AG04449 (cell line): Measurements from ENCODE around the gene ALDH18A1.

ENCODE experiments used
- CTCF ChIA-PET: fragments of 350-600 bp; formaldehyde crosslinking; extraction: SDS; loops from one replicate; lab custom pipeline; 2021; ENCODE audit warnings: antibody characterized with exemption; lab: Yijun Ruan, JAX
- POLR2A ChIA-PET: fragments of 400-600, 350-600 bp; formaldehyde crosslinking; extraction: SDS; loops from one replicate; lab custom pipeline; 2020; ENCODE audit warnings: antibody characterized with exemption, inconsistent platforms; lab: Yijun Ruan, JAX
- DNase-seq: peaks from one replicate; pipeline ENCODE4 v3.0.0-alpha.2; 2010; ENCODE audit warnings: low read depth, low spot score
- H3K4me3 ChIP-seq: 2 replicates; pipeline ENCODE4 v1.5.1; 2011; ENCODE audit warnings: low read depth, mild to moderate bottlenecking, control low read depth, low read length
- TF ChIP-seq, protein P1 (sequence below): IDR thresholded peaks from one replicate; pipeline ENCODE4 v1.5.1; 2011; ENCODE audit warnings: mild to moderate bottlenecking, moderate library complexity, low read length, control low read depth, inconsistent platforms; ENCODE audit not compliant: insufficient read depth; ENCODE audit errors: missing control alignments

The ALDH18A1 gene

DNA sequence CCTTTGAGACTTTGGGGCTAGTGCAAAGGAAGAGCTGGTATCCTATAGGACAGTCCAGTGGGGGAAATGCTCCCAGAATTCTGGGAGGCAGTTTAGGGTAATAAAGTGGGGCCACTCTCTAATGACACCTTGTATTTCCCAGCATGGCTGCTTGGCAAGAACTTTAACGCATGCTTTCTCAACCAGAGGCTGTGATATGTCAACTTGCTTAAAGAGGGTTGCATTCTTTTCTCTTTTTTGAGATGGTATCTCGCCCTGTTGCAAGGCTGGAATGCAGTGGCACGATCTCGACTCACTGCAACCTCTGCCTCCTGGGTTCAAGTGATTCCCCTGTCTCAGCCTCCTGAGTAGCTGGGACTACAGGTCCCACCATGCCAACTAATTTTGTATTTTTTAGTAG is 38.4 kb downstream of the ALDH18A1 start:
- POLR2A ChIA-PET, result interaction anchor here (1.3 kb wide), 1 partner anchor 13 kb away, joined by 5 read pairs; no protein-coding TSS in a partner anchor
- H3K4me3 ChIP-seq, result no peak overlapping the region
- DNase-seq, result no peak
- CTCF ChIA-PET, result no interaction called here
- TF ChIP-seq, protein P1, sequence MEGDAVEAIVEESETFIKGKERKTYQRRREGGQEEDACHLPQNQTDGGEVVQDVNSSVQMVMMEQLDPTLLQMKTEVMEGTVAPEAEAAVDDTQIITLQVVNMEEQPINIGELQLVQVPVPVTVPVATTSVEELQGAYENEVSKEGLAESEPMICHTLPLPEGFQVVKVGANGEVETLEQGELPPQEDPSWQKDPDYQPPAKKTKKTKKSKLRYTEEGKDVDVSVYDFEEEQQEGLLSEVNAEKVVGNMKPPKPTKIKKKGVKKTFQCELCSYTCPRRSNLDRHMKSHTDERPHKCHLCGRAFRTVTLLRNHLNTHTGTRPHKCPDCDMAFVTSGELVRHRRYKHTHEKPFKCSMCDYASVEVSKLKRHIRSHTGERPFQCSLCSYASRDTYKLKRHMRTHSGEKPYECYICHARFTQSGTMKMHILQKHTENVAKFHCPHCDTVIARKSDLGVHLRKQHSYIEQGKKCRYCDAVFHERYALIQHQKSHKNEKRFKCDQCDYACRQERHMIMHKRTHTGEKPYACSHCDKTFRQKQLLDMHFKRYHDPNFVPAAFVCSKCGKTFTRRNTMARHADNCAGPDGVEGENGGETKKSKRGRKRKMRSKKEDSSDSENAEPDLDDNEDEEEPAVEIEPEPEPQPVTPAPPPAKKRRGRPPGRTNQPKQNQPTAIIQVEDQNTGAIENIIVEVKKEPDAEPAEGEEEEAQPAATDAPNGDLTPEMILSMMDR, result no peak

DNA sequence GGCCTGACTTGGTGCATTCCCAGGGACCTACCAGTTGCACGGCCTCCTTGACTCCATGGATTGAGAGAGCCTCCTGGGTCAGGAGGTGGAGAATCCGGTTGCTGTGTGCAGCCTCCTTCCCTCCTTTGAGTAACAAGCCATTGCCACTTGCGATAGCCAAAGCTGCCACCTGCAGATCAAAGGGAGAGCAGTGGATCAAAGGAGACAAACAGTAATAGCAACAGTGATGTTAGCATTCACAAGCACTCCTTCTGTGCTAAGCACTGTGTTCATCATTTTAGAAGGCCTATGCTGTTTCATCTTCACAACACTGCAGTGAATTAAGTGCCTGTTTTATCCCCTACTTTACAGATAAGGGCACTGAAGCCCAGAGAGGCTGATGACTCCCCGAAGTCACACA is 40.1 kb downstream of the ALDH18A1 start:
- TF ChIP-seq, protein P1, result no peak
- no peak overlapping the region for H3K4me3 ChIP-seq
- no peak for DNase-seq
- ChIA-PET CTCF (interaction anchor here (1.4 kb wide), 1 partner anchor 15 kb away, joined by 4 read pairs; no protein-coding TSS in a partner anchor), POLR2A (interaction anchor here (0.5 kb wide), 1 partner anchor 17 kb away, joined by 4 read pairs; no protein-coding TSS in a partner anchor)

DNA sequence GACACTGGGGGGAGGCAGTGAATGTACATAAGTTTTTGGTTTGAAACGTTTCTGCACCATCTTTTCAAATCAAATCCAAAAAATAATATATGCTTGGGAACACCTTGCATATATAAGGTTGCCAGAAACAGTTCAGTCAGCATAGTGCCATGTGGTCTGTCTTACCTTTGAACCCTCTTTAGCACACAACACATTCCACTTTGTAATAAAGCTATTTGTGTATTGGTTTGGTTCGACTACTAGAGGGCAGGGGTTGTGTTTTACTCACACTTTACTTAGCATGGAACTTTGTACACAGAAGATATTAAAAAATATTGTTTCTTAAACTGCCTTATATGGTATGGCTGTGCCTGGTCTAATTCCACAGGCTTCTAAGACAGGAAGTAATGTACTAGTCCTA is 43.2 kb downstream of the ALDH18A1 start:
- no peak for DNase-seq
- POLR2A ChIA-PET, result no interaction called here
- TF ChIP-seq, protein P1, result no peak
- H3K4me3 ChIP-seq, result no peak overlapping the region
- CTCF ChIA-PET, result interaction anchor here (1.1 to 1.6 kb wide), 3 partner anchors 8 to 80 kb away, joined by 3 to 6 read pairs (median 4); partner anchors contain the start of gene TCTN3

DNA sequence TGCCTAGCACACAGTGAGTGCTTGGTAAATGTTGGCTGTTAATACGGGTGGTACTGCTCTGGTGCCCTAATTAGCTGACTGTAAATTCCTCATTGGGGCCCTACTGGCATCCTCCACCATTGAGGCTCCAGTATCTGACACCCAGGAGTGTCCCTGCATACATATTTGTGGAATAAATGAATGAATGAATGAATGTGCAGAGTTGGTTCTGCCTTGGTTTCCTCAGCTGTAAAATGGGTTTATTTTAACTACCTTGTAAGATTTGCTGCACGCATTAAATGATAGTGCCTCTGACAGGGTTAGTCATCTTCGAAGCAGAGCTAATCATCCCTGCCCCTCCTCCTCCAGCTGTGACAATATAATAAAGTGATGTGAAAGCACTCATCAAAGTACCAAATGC is 45.8 kb downstream of the ALDH18A1 start:
- H3K4me3 ChIP-seq, result no peak overlapping the region
- ChIA-PET POLR2A (no interaction called here), CTCF (interaction anchor here (1.3 kb wide), 1 partner anchor 9 kb away, joined by 3 read pairs; no protein-coding TSS in a partner anchor)
- DNase-seq, result no peak
- TF ChIP-seq, protein P1, result no peak

DNA sequence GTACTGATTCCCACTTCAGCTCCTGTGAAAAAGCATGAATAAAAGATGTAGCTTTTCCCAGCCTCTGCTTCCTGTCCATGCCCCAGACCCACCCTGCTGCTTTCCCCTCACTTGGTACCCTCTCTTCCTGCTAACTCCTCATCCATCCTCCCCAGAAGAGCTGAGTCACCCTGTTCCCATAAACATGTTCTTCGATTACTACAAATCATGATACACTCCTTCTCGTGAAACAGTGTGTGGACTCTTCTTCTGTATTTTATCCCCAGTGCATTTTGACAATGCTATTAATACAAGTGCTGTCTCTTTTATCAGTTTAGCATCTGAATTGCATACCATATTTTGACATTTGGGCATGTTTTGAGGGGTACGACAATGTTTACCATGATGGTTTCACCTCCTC is 49.6 kb downstream of the ALDH18A1 start:
- POLR2A ChIA-PET, result interaction anchor here (0.6 kb wide), 1 partner anchor 25 kb away, joined by 3 read pairs; no protein-coding TSS in a partner anchor
- TF ChIP-seq, protein P1, result no peak
- CTCF ChIA-PET, result interaction anchor here (1.6 to 13.9 kb wide), 2 partner anchors 178 to 232 kb away, joined by 3 to 299 read pairs; no protein-coding TSS in a partner anchor
- H3K4me3 ChIP-seq, result no peak overlapping the region
- DNase-seq, result no peak

DNA sequence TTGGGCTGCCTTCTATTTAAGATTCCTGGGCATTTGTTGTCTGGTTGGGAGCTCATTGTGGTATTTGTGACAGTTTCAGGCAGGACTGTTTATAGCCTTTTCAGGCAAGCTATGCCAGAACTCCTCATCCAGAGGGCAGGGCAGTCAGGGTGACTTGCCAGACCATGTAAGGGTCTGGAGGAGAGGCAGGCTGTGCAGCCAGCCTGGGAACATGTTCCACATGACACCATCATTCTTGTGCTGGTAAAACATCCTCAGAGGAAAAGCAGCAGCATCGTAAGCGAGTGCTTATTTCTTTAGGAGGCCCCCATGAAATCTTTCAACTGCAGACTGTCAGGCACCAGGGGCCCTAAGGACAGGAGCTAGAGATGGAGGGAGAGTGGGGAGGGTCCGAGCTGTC is 51.3 kb downstream of the ALDH18A1 start:
- TF ChIP-seq, protein P1, result no peak
- POLR2A ChIA-PET, result interaction anchor here (0.6 to 1.2 kb wide), 2 partner anchors 13 to 1687 kb away, joined by 3 to 5 read pairs; no protein-coding TSS in a partner anchor
- no peak for DNase-seq

More for the DNA sequence above, 51.3 kb downstream of the ALDH18A1 start:
- H3K4me3 ChIP-seq, result no peak overlapping the region
- CTCF ChIA-PET, result interaction anchor here (0.9 to 13.9 kb wide), 11 partner anchors 9 to 976 kb away, joined by 3 to 299 read pairs (median 4); partner anchors contain the start of gene TCTN3
